Measurements from ENCODE around the gene BACH2. TPM values are rescaled to one million over a fixed set of nuclear protein-coding genes. Genes with fewer than 3 reads are reported as not detected.
A peak's percentile ranks its signal among the peaks of the same experiment; 100 is the strongest.

Gene BACH2
- total RNA-seq, 1 donor from 2014 or later: 88.8 TPM

DNA sequence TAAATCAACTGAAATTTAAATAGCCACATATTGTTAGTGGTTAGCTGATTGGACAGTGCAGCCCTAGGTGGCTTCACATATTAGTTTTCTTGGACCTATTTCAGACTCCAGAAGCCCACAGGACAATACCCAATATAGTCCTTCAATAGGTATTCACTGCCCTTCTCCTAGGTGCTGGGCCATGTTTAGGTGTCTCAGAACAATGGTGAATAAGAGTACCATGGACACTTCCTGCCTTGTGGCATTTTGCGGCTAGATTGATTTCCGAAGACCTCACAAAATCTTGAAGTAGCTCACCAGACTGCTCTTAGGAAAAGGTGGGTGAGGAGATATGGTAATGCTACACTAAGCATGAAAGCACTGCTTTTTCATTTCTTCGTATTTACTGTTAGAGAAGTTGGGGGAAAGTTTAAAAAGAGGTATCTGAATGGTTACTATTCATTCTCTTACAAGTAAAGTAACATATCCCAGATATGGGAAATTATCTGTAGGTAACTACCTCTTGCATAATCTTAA is 203.0 kb downstream of the BACH2 start:
- DNase-seq (ENCODE audit: low spot score): no peak
- peaks cover 49% of the 10 kb centered on the region for H3K36me3 Mint-ChIP-seq (ENCODE audit: low read depth)
- H3K9me3 Mint-ChIP-seq: no peaks in the 10 kb centered on the region
- H3K27me3 Mint-ChIP-seq (ENCODE audit: low read depth): no peaks in the 10 kb centered on the region
- H3K4me3 Mint-ChIP-seq (ENCODE audit: low read depth): no peak overlapping the region
- intact Hi-C loops (cut with micrococcal nuclease): no loop called here
- no peak overlapping the region for H3K27ac Mint-ChIP-seq
- peaks cover 66% of the 10 kb centered on the region for H3K4me1 Mint-ChIP-seq (ENCODE audit: low read depth)

DNA sequence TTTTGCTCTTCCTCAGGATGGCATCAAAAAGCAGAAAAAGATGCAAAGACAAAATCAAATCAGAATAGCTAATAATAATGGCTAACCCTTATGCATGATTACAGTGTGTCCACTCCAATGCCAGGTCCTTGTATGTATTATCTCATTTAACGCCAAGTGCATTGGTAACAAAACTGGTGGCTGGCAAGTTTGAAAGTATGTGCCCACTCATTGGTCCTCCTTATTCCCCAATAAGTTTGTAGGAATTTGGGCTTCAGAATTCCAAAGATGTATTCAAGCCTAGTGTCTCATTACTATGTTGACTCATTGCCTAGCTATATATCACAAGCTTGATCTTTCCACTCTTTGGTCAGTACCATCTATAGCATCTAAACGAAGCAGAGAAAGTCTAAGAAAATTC is 205.8 kb downstream of the BACH2 start:
- Mint-ChIP-seq H3K27ac (no peak overlapping the region), H3K27me3 (ENCODE audit: low read depth) (no peaks in the 10 kb centered on the region), H3K36me3 (ENCODE audit: low read depth) (peaks cover 63% of the 10 kb centered on the region), H3K9me3 (no peaks in the 10 kb centered on the region), H3K4me1 (ENCODE audit: low read depth) (peaks cover 62% of the 10 kb centered on the region), H3K4me3 (ENCODE audit: low read depth) (no peak overlapping the region)
- intact Hi-C loops (cut with micrococcal nuclease): no loop called here
- DNase-seq (ENCODE audit: low spot score): no peak

DNA sequence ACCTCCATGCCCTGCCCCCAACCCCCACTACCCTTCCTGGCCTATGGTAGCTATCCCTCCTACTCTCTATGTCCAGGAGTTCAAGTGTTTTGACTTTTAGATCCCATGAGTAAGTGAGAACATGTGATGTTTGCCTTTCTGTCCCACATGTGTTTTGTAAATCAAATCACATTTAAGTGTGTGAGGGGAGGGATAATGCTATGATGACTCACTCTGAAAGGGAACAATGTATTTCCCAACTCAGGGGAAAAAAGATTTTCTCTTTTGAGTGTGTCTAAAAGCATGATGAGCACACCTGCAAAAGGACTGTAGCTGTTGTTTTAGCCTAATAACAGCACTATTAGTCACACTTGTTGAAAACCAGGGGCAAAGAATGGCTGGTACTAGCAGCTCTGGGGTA is 208.6 kb downstream of the BACH2 start:
- no peaks in the 10 kb centered on the region for H3K27me3 Mint-ChIP-seq (ENCODE audit: low read depth)
- H3K4me3 Mint-ChIP-seq (ENCODE audit: low read depth): no peak overlapping the region
- H3K36me3 Mint-ChIP-seq (ENCODE audit: low read depth): peaks cover 64% of the 10 kb centered on the region
- intact Hi-C loops (cut with micrococcal nuclease): loop anchor here (10.0 kb wide), 1 partner anchor 497 kb away; the partner anchor contains the start of gene MAP3K7
- peak overlapping the region; percentile 24 for H3K27ac Mint-ChIP-seq
- DNase-seq (ENCODE audit: low spot score): no peak
- H3K9me3 Mint-ChIP-seq: no peaks in the 10 kb centered on the region
- peaks cover 60% of the 10 kb centered on the region for H3K4me1 Mint-ChIP-seq (ENCODE audit: low read depth)

DNA sequence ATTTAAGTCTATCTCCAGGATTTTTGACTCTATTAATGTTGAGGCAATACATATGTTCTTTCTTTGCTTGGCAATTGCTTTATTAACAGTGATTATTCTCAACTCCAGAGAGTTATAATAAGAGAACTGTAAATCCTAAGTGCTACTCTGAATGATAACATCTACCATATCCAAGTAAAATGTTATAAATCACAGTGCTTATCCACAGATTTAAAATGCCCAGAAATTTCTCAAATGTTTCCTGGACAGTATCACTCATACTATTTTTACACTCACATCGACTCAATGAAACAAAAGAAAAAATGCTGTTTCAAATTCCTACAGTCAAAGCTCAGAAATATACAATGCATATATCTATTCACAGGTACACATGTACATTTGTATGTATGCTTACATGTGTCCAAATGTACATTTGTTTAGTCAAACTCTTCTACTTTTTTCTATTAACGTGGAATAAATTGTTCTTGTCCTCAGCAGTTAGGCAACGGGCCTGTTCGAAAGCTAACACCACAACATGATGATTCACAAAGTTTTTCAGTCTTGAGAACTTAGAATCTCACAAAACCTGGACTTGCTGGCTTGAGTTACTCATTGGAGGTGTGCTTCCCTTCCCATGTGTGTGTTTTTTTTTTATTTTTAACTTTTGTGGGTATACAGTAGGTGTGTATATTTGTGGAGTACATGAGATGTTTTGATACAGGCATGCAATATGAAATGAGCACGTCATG is 209.4 kb downstream of the BACH2 start:
- peaks cover 66% of the 10 kb centered on the region for H3K4me1 Mint-ChIP-seq (ENCODE audit: low read depth)
- intact Hi-C loops (cut with micrococcal nuclease): loop anchor here (10.0 kb wide), 1 partner anchor 498 kb away; the partner anchor contains the start of gene MAP3K7

DNA sequence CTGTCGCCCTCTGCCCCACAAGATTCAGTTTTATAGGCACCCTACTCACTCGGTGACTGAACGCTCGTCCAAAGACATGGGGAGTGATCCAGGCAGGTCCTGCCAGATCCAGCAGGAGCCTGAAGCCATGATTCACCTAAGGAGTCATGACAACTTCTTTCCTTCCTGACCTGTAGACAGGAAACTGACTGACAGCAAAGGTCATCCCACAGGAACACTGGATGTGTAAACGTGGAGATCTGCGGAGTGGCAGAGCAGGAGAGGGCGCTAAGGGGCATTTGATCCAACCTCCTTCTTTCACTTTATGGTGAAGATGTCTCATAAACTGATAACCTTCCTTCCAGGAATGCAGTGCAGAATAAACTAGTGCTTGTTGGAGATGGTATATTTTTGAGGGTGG is 210.1 kb downstream of the BACH2 start:
- H3K27ac Mint-ChIP-seq: no peak overlapping the region
- H3K4me1 Mint-ChIP-seq (ENCODE audit: low read depth): peaks cover 72% of the 10 kb centered on the region
- intact Hi-C loops (cut with micrococcal nuclease): loop anchor here (10.0 kb wide), 1 partner anchor 498 kb away; the partner anchor contains the start of gene MAP3K7
- no peak overlapping the region for H3K4me3 Mint-ChIP-seq (ENCODE audit: low read depth)
- H3K9me3 Mint-ChIP-seq: no peaks in the 10 kb centered on the region
- no peaks in the 10 kb centered on the region for H3K27me3 Mint-ChIP-seq (ENCODE audit: low read depth)
- DNase-seq (ENCODE audit: low spot score): no peak
- H3K36me3 Mint-ChIP-seq (ENCODE audit: low read depth): peaks cover 67% of the 10 kb centered on the region

More for the DNA sequence above, 209.4 kb downstream of the BACH2 start:
- H3K36me3 Mint-ChIP-seq (ENCODE audit: low read depth): peaks cover 65% of the 10 kb centered on the region
- DNase-seq (ENCODE audit: low spot score): no peak
- no peaks in the 10 kb centered on the region for H3K9me3 Mint-ChIP-seq
- no peak overlapping the region for H3K27ac Mint-ChIP-seq
- no peak overlapping the region for H3K4me3 Mint-ChIP-seq (ENCODE audit: low read depth)
- H3K27me3 Mint-ChIP-seq (ENCODE audit: low read depth): no peaks in the 10 kb centered on the region

DNA sequence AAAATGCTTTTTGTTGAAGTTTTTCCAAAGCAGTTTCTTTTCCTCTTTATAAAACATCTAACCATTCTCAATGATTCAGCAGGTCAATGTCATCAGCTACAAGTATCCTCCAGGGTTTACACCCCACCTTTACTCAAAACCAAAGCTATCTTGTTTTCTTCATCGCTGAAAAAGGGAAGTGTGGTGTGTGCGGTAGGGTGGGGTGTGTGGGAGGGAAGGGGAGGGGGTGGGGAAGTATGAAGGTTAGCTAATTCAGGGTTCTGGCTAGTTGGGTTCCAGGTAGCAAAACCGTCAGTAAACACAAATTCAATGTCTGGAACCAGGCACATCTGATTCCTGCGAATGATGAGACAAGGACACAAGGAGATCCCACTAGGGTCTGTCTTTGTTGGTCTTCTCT is 212.8 kb downstream of the BACH2 start:
- no peaks in the 10 kb centered on the region for H3K27me3 Mint-ChIP-seq (ENCODE audit: low read depth)
- H3K4me3 Mint-ChIP-seq (ENCODE audit: low read depth): peak overlapping the region; percentile 15
- peak overlapping the region; percentile 68 for H3K27ac Mint-ChIP-seq
- peaks cover 73% of the 10 kb centered on the region for H3K36me3 Mint-ChIP-seq (ENCODE audit: low read depth)
- H3K4me1 Mint-ChIP-seq (ENCODE audit: low read depth): peaks cover 73% of the 10 kb centered on the region
- no peaks in the 10 kb centered on the region for H3K9me3 Mint-ChIP-seq
- DNase-seq (ENCODE audit: low spot score): peak; percentile 34
- intact Hi-C loops (cut with micrococcal nuclease): loop anchor here (1.0 to 10.0 kb wide), 3 partner anchors 24 to 501 kb away; partner anchors contain the start of gene MAP3K7

DNA sequence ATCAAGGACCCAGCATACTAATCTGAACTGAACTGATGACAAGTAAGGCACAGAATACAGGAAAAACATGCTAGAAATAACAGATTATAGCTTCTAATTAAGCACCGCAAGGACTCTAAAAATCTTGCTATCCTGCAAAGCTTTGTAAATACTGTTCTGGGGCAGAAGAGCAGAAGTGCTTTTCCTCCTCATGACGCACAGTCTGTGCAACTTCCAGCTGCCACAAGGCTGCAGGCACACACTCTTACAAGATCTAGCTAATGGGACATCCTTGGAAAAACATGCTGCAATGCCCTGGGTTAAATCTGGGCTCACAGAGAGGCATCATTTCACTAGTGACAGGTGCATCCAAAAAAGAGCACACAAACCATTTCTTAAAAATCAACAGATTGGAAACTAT is 213.8 kb downstream of the BACH2 start:
- intact Hi-C loops (cut with micrococcal nuclease): loop anchor here (5.0 to 10.0 kb wide), 2 partner anchors 109 to 502 kb away; partner anchors contain the start of gene MAP3K7
- H3K36me3 Mint-ChIP-seq (ENCODE audit: low read depth): peaks cover 75% of the 10 kb centered on the region
- H3K4me1 Mint-ChIP-seq (ENCODE audit: low read depth): peaks cover 75% of the 10 kb centered on the region
- no peak overlapping the region for H3K4me3 Mint-ChIP-seq (ENCODE audit: low read depth)
- H3K9me3 Mint-ChIP-seq: no peaks in the 10 kb centered on the region
- no peak overlapping the region for H3K27ac Mint-ChIP-seq
- no peak for DNase-seq (ENCODE audit: low spot score)
- no peaks in the 10 kb centered on the region for H3K27me3 Mint-ChIP-seq (ENCODE audit: low read depth)

DNA sequence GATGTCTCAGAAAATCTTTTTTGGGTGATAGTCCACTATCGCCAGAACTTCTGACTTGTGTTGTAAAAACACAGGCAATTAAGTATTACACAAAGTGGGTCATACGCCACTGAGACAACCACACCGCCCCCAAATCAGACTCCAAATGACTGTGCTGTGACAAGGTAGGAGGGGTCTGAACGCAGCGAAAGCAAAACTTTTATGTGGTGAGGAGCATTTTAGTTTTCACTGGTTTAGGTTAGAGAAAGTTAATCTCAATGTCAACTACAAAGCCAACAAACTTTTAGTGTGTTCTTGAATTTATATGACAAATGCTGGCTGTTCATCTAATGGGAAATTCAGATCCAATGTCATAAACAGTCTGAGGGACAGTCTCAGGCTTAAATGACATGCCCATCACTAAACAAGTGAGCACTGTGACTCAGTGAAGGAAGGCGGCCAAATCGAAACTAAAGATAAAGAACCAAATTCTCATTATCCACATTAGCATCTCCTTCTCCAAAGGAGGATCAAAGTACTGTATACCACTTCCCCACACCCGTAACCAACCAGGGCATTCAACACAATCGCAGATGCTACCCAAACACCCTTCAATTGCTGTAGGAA is 215.7 kb downstream of the BACH2 start:
- intact Hi-C loops (cut with micrococcal nuclease): loop anchor here (1.0 to 10.0 kb wide), 19 partner anchors 22 to 504 kb away; partner anchors contain the start of genes CASP8AP2 and MAP3K7
- Mint-ChIP-seq H3K4me1 (ENCODE audit: low read depth) (peaks cover 78% of the 10 kb centered on the region), H3K36me3 (ENCODE audit: low read depth) (peaks cover 75% of the 10 kb centered on the region), H3K4me3 (ENCODE audit: low read depth) (peak overlapping the region; percentile 94), H3K9me3 (no peaks in the 10 kb centered on the region), H3K27ac (peak overlapping the region; percentile 98), H3K27me3 (ENCODE audit: low read depth) (no peaks in the 10 kb centered on the region)
- peak; percentile 77 for DNase-seq (ENCODE audit: low spot score)

DNA sequence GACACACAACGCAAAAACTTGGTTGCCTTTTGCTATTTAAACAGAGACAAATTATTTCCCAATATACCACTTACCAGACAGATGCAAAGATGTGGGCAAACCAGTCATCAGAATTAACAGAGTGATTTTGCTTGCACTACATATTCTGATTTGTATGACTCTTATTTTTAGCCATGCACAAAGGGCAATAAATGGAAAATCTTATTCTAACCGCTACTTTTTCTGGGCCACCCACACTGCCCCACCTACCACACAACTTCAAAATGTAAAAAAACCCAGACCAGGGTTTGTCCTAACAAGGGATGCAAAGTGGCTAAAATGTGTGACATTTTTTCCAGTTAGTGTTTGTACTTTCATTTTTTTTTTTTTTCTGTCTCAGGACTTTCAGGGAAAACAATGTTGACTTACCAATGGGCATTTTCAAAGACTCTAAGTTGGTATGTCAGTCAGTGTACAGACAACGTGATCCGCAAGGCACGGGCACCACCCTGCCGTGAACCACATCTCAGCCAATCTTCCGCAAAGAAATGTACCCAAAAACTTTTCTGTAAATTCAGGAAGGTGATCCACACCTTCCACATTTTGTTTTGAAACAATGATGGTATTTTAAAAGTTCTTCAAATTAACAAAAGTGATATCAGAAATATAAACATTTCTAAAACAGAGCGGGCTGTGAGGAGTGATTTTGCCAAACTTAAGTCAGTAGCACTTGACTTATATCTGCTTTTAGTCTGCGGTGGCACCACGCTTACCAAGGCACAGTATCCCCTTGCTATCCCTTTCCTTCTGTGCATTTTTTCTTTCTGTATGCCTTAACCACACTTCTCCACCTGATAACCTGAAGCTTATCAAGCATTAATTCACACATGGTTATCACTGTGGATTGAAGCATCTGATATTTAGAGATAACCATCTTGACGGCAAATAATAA is 216.8 kb downstream of the BACH2 start:
- intact Hi-C loops (cut with micrococcal nuclease): loop anchor here (1.0 to 10.0 kb wide), 16 partner anchors 31 to 505 kb away; partner anchors contain the start of genes CASP8AP2 and MAP3K7
- no peaks in the 10 kb centered on the region for H3K27me3 Mint-ChIP-seq (ENCODE audit: low read depth)
- peak overlapping the region; percentile 98 for H3K27ac Mint-ChIP-seq
- H3K4me3 Mint-ChIP-seq (ENCODE audit: low read depth): peak overlapping the region; percentile 94
- no peak for DNase-seq (ENCODE audit: low spot score)
- H3K9me3 Mint-ChIP-seq: no peaks in the 10 kb centered on the region
- peaks cover 71% of the 10 kb centered on the region for H3K36me3 Mint-ChIP-seq (ENCODE audit: low read depth)
- peaks cover 76% of the 10 kb centered on the region for H3K4me1 Mint-ChIP-seq (ENCODE audit: low read depth)

DNA sequence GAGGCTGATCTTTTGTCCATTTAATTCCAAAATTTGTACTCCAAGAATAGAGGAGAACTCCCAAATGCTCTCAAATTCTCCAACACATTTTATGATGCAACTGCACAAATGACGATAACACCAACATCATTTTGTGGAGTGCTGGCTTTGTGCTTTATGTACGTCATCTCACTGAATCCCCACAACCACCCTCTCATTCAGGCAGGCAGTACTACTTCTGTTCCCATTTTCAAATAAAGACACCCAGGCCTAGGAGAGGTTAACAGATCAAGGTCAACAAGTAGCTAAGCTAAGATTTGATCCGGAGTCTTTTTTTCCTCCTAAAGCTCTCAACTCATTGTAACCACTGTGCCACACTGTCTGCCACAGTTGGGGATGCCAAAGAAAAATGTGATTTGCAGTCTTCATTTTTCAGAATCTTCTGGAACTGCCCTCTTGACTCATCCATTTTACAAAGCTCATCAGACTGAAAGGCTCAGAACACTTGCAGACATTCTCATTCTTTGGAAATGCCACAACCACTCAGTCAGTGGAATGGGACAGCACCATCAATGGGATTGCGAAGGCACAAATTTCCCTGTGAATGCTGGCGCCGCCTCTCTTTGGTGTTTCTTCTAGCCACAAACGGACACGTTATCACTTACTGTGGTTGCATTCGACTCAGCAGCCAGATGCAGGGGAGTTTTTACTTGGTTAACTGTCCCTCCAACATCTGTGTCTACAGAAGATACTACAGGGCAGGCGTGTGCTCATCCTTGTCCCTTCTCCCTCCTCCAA is 217.9 kb downstream of the BACH2 start:
- Mint-ChIP-seq H3K4me1 (ENCODE audit: low read depth) (peaks cover 77% of the 10 kb centered on the region), H3K36me3 (ENCODE audit: low read depth) (peaks cover 75% of the 10 kb centered on the region), H3K27ac (peak overlapping the region; percentile 98), H3K9me3 (no peaks in the 10 kb centered on the region), H3K27me3 (ENCODE audit: low read depth) (no peaks in the 10 kb centered on the region), H3K4me3 (ENCODE audit: low read depth) (peak overlapping the region; percentile 94)
- DNase-seq (ENCODE audit: low spot score): peak; percentile 42
- intact Hi-C loops (cut with micrococcal nuclease): loop anchor here (1.0 to 2.0 kb wide), 8 partner anchors 10 to 291 kb away; no protein-coding TSS in a partner anchor

DNA sequence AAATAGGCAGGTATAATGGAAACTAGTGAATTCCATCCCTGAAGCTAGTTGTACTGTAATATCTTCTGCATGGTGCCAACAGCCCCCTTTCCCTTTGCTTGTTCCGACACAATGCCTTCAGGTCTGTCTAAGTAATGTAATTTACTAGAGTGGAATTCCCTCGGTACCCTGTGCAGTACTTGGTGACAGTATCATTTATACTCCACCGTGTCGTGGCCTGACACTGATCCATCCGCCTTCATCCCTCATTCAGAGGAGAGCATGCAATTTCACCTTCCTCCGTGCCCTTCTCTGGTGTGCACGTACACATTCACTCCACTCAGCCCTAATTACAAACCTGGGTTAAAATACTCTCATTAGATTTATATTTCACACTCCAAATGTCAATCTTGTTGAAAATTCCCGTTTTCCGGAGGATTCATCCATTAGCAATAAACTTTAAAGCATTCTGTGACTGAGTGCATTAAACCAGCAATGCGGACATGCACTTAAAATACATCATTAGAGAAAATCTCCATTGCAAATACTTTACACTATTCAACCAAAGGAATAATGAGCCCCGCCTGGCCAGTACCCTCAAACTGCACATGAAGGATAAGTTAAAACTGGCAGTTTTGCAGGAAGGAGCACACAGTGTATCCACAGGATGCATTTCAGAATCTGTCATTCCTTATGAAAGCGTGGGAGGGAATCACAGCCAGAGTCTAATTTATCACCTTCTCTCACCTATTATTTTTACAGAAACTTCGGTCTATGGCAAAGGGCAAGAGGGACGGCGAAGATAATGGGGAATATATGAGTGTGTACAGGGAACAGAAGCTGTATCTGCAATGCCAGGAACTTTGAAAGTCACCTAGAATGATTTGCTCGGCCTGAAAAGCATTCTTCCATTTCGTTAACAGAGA is 219.9 kb downstream of the BACH2 start:
- H3K27me3 Mint-ChIP-seq (ENCODE audit: low read depth): no peaks in the 10 kb centered on the region
- peaks cover 84% of the 10 kb centered on the region for H3K4me1 Mint-ChIP-seq (ENCODE audit: low read depth)
- no peaks in the 10 kb centered on the region for H3K9me3 Mint-ChIP-seq
- H3K36me3 Mint-ChIP-seq (ENCODE audit: low read depth): peaks cover 92% of the 10 kb centered on the region
- intact Hi-C loops (cut with micrococcal nuclease): no loop called here
- no peak overlapping the region for H3K27ac Mint-ChIP-seq
- H3K4me3 Mint-ChIP-seq (ENCODE audit: low read depth): peak overlapping the region; percentile 94
- DNase-seq (ENCODE audit: low spot score): no peak

Data from activated T-helper 2 cell treated with anti-CD3 and anti-CD28 coated beads, Interferon-gamma antibody, Interleukin-2, Interleukin-4, amounts not matched to agents 10 μg/mL and 5 μg/mL and 100 μg/mL, durations not matched to agents 14 hours and 24 hours and 36 hours (primary cell).